NCI-H2081 treated with DMSO at 0.1 percent for 48 hours (cell line): Measurements from ENCODE around the gene DYNC2H1.

Experiments
- DNase-seq: peaks from one replicate; lab custom pipeline; 2025; lab: John Stamatoyannopoulos, UW

DYNC2H1 gene

GRCh38 chr11:103108933-103109817 is at the start of gene DYNC2H1:
TSS of gene DYNC2H1 (plus strand) at chr11:103109426. CDS start at chr11:103109575, 149 bp downstream.
- peak; percentile 52 for DNase-seq

GRCh38 chr11:103061656-103062055 is 47.6 kb upstream of the DYNC2H1 start:
- DNase-seq: no peak

GRCh38 chr11:103067118-103067517 is 42.1 kb upstream of the DYNC2H1 start:
- DNase-seq: no peak

GRCh38 chr11:103069367-103069766 is 39.9 kb upstream of the DYNC2H1 start:
- no peak for DNase-seq

- no peak for DNase-seq
Measured at GRCh38 chr11:103070142-103070541, 39.1 kb upstream of the DYNC2H1 start.

GRCh38 chr11:103071008-103071407 is 38.2 kb upstream of the DYNC2H1 start:
- DNase-seq: no peak

- DNase-seq: no peak
Measured at GRCh38 chr11:103076361-103076760, 32.9 kb upstream of the DYNC2H1 start.

GRCh38 chr11:103077554-103077953 is 31.7 kb upstream of the DYNC2H1 start:
- no peak for DNase-seq

GRCh38 chr11:103078710-103079109 is 30.5 kb upstream of the DYNC2H1 start:
- no peak for DNase-seq

- DNase-seq: no peak
Measured at GRCh38 chr11:103079833-103080232, 29.4 kb upstream of the DYNC2H1 start.

- DNase-seq: no peak
Measured at GRCh38 chr11:103085758-103086365, 23.4 kb upstream of the DYNC2H1 start.

- no peak for DNase-seq
Measured at GRCh38 chr11:103086461-103086860, 22.8 kb upstream of the DYNC2H1 start.

GRCh38 chr11:103091064-103091800 is 18.0 kb upstream of the DYNC2H1 start:
- DNase-seq: no peak

- peak; percentile 78 for DNase-seq
Measured at GRCh38 chr11:103091801-103092524, 17.3 kb upstream of the DYNC2H1 start, which contains the start of gene DCUN1D5. TSS of gene DCUN1D5 (minus strand) at chr11:103092160. CDS start at chr11:103091872, 288 bp downstream.

GRCh38 chr11:103097279-103097678 is 11.9 kb upstream of the DYNC2H1 start:
- DNase-seq: no peak

- DNase-seq: no peak
Measured at GRCh38 chr11:103109818-103110388, 677 bp downstream of the DYNC2H1 start.

- no peak for DNase-seq
Measured at GRCh38 chr11:103110391-103110790, 1.2 kb downstream of the DYNC2H1 start.

GRCh38 chr11:103111400-103111799 is 2.2 kb downstream of the DYNC2H1 start:
- no peak for DNase-seq

- DNase-seq: no peak
Measured at GRCh38 chr11:103112364-103112763, 3.1 kb downstream of the DYNC2H1 start.

GRCh38 chr11:103114836-103115235 is 5.6 kb downstream of the DYNC2H1 start:
- DNase-seq: no peak

- DNase-seq: no peak
Measured at GRCh38 chr11:103125462-103125861, 16.2 kb downstream of the DYNC2H1 start.
